ENCODE measurements around the gene OR2A7.
"Not testable (repeated sequence)": the region's sequence is repeated elsewhere in the genome, so short reads cannot be mapped to it uniquely, and the experiment has no call there.

GRCh38 chr7:144233039-144233438, 31.6 kb downstream of the OR2A7 start:
- not testable (repeated sequence) for TF ChIP-seq CTCF, POLR2A, POLR2AphosphoS5, EP300 (IDR thresholded peaks at IDR 0.05)

All from suprapubic skin (tissue), 4 donors.